Skeletal muscle satellite cell (primary cell): ENCODE data around the gene DKK3.

Experiments used
- H3K27me3 ChIP-seq: 2 replicates; pipeline ENCODE4 v1.7.0; 2013; ENCODE audit warnings: low read length; ENCODE audit not compliant: control insufficient read depth, insufficient read depth
- H3K36me3 ChIP-seq: 2 replicates; pipeline ENCODE4 v1.7.0; 2013; ENCODE audit warnings: mild to moderate bottlenecking, control low read depth, low read length; ENCODE audit not compliant: insufficient read depth
- H3K4me1 ChIP-seq: 2 replicates; pipeline ENCODE4 v1.7.0; 2013; ENCODE audit warnings: low read length; ENCODE audit not compliant: control insufficient read depth, insufficient read depth
- H3K4me2 ChIP-seq: 2 replicates; pipeline ENCODE4 v1.7.0; 2013; ENCODE audit warnings: mild to moderate bottlenecking, low read length
- H3K4me3 ChIP-seq: 2 replicates; pipeline ENCODE4 v1.7.0; 2013; ENCODE audit warnings: low read length
- H3K9ac ChIP-seq: 2 replicates; pipeline ENCODE4 v1.7.0; 2013; ENCODE audit warnings: mild to moderate bottlenecking, low read depth, low read length, moderate library complexity
- H3K9me3 ChIP-seq: replicated peaks from 2 replicates; pipeline ENCODE4 v1.7.0; 2013; ENCODE audit warnings: mild to moderate bottlenecking, control low read depth, low read length

Gene DKK3

GRCh38 chr11:11968511-11969280 lies 39.7 kb downstream of the DKK3 start:
- Histone ChIP-seq H3K9ac (no peak overlapping the region), H3K4me1 (peaks cover 8% of the 10 kb centered on the region), H3K4me2 (no peak overlapping the region)

GRCh38 chr11:11967669-11968510 lies 40.5 kb downstream of the DKK3 start:
- no peak overlapping the region for H3K4me2 ChIP-seq
- H3K4me1 ChIP-seq = no peaks in the 10 kb centered on the region
- no peak overlapping the region for H3K9ac ChIP-seq
- no peak overlapping the region for H3K4me3 ChIP-seq
- H3K27me3 ChIP-seq = no peaks in the 10 kb centered on the region
- no peaks in the 10 kb centered on the region for H3K36me3 ChIP-seq
- H3K9me3 ChIP-seq = no peaks in the 10 kb centered on the region

More at GRCh38 chr11:11968511-11969280, 39.7 kb downstream of the DKK3 start:
- H3K4me3 ChIP-seq = no peak overlapping the region
- no peaks in the 10 kb centered on the region for H3K27me3 ChIP-seq
- no peaks in the 10 kb centered on the region for H3K9me3 ChIP-seq
- H3K36me3 ChIP-seq = no peaks in the 10 kb centered on the region

- Histone ChIP-seq H3K27me3 (no peaks in the 10 kb centered on the region), H3K4me1 (no peaks in the 10 kb centered on the region), H3K4me2 (no peak overlapping the region), H3K36me3 (no peaks in the 10 kb centered on the region), H3K9ac (no peak overlapping the region), H3K4me3 (no peak overlapping the region), H3K9me3 (no peaks in the 10 kb centered on the region)
These were observed 41.4 kb downstream of the DKK3 start for GRCh38 chr11:11966826-11967668.

- Histone ChIP-seq H3K9me3 (no peaks in the 10 kb centered on the region), H3K4me3 (no peak overlapping the region), H3K27me3 (no peaks in the 10 kb centered on the region), H3K4me1 (no peaks in the 10 kb centered on the region), H3K36me3 (no peaks in the 10 kb centered on the region), H3K4me2 (no peak overlapping the region), H3K9ac (no peak overlapping the region)
These were observed 42.1 kb downstream of the DKK3 start for GRCh38 chr11:11966354-11966741.

GRCh38 chr11:11965656-11966353 lies 42.6 kb downstream of the DKK3 start:
- H3K27me3 ChIP-seq = no peaks in the 10 kb centered on the region
- no peak overlapping the region for H3K9ac ChIP-seq
- H3K4me2 ChIP-seq = no peak overlapping the region
- H3K4me1 ChIP-seq = no peaks in the 10 kb centered on the region
- H3K36me3 ChIP-seq = no peaks in the 10 kb centered on the region
- no peak overlapping the region for H3K4me3 ChIP-seq
- no peaks in the 10 kb centered on the region for H3K9me3 ChIP-seq

GRCh38 chr11:11965192-11965591 lies 43.2 kb downstream of the DKK3 start:
- Histone ChIP-seq H3K4me3 (no peak overlapping the region), H3K9ac (no peak overlapping the region), H3K36me3 (no peaks in the 10 kb centered on the region), H3K9me3 (no peaks in the 10 kb centered on the region), H3K4me1 (no peaks in the 10 kb centered on the region), H3K4me2 (no peak overlapping the region), H3K27me3 (no peaks in the 10 kb centered on the region)

GRCh38 chr11:11964774-11965150 lies 43.7 kb downstream of the DKK3 start:
- Histone ChIP-seq H3K4me1 (no peaks in the 10 kb centered on the region), H3K4me2 (no peak overlapping the region), H3K4me3 (no peak overlapping the region), H3K9me3 (no peaks in the 10 kb centered on the region), H3K9ac (no peak overlapping the region), H3K36me3 (no peaks in the 10 kb centered on the region), H3K27me3 (no peaks in the 10 kb centered on the region)

- H3K27me3 ChIP-seq = no peaks in the 10 kb centered on the region
- no peaks in the 10 kb centered on the region for H3K4me1 ChIP-seq
- no peak overlapping the region for H3K4me3 ChIP-seq
- no peaks in the 10 kb centered on the region for H3K9me3 ChIP-seq
- no peak overlapping the region for H3K9ac ChIP-seq
- peaks cover 3% of the 10 kb centered on the region for H3K36me3 ChIP-seq
- no peak overlapping the region for H3K4me2 ChIP-seq
These were observed 44.3 kb downstream of the DKK3 start for GRCh38 chr11:11963842-11964773.

GRCh38 chr11:11963067-11963466 lies 45.4 kb downstream of the DKK3 start:
- Histone ChIP-seq H3K4me1 (no peaks in the 10 kb centered on the region), H3K4me3 (no peak overlapping the region), H3K4me2 (no peak overlapping the region), H3K9me3 (no peaks in the 10 kb centered on the region), H3K27me3 (no peaks in the 10 kb centered on the region), H3K9ac (no peak overlapping the region), H3K36me3 (peaks cover 11% of the 10 kb centered on the region)

GRCh38 chr11:11961399-11962028 lies 46.9 kb downstream of the DKK3 start:
- Histone ChIP-seq H3K27me3 (no peaks in the 10 kb centered on the region), H3K9me3 (no peaks in the 10 kb centered on the region), H3K9ac (no peak overlapping the region), H3K36me3 (peaks cover 21% of the 10 kb centered on the region), H3K4me1 (no peaks in the 10 kb centered on the region), H3K4me2 (no peak overlapping the region), H3K4me3 (no peak overlapping the region)
